Transverse colon (tissue), 4 donors: ENCODE results near the gene NRXN2. TPM values are rescaled to one million over a fixed set of nuclear protein-coding genes. Genes with fewer than 3 reads are reported as not detected.

Experiments used
- DNase-seq: peaks from one replicate; pipeline ENCODE4 v3.0.0-alpha.2; 2019
- H3K27ac ChIP-seq, 4 donors: fragments of 200-600 bp; sonication (generic); 2 replicates each; pipeline ENCODE4 v1.5.1; 2016 to 2018; ENCODE audit warnings: inconsistent platforms in 4 of 4
- H3K27me3 ChIP-seq: fragments of 200-600 bp; sonication (generic); 2 replicates; pipeline ENCODE4 v1.5.1; 2017; ENCODE audit warnings: inconsistent platforms
- H3K36me3 ChIP-seq, 4 donors: fragments of 200-600 bp; sonication (generic); 2 replicates each; pipeline ENCODE4 v1.5.1; 2017 to 2019; ENCODE audit warnings: inconsistent platforms in 4 of 4
- H3K4me1 ChIP-seq, 4 donors: fragments of 200-600 bp; sonication (generic); 2 replicates each; pipeline ENCODE4 v1.5.1; 2017 to 2020; ENCODE audit warnings: inconsistent platforms in 4 of 4
- H3K4me3 ChIP-seq, 4 donors: fragments of 200-600 bp; sonication (generic); 1 replicate in 1 of 4; 2 replicates in 3 of 4; pipeline versions ENCODE4 v1.5.1 to v1.6.1; 2017 to 2019; ENCODE audit warnings: inconsistent platforms in 4 of 4
- H3K9me3 ChIP-seq, 2 donors: fragments of 200-600 bp; sonication (generic); 2 replicates each; pipeline ENCODE4 v1.5.1; 2017 to 2019; ENCODE audit warnings: inconsistent platforms in 2 of 2
- CTCF ChIP-seq, 5 experiments: fragments of 200-600 bp in 3 of 5; fragments of 450-650 bp in 2 of 5; sonication (generic) in 3 of 5; IDR thresholded peaks; 1 replicate in 2 of 5; 2 replicates in 3 of 5; pipeline ENCODE4 v1.5.1; 2016 to 2017; ENCODE audit warnings: antibody characterized with exemption in 5 of 5, inconsistent platforms in 3 of 5, mild to moderate bottlenecking in 2 of 5, moderate library complexity in 1 of 5
- EP300 ChIP-seq: sonication (generic); formaldehyde crosslinking; IDR thresholded peaks from one replicate; pipeline ENCODE4 v1.6.1; 2017; ENCODE audit warnings: antibody characterized with exemption, low read depth
- POLR2A ChIP-seq: fragments of 450-650 bp; IDR thresholded peaks from one replicate; pipeline ENCODE4 v1.6.1; 2016; ENCODE audit warnings: antibody characterized with exemption, mild to moderate bottlenecking, moderate library complexity
- POLR2AphosphoS5 ChIP-seq, 3 donors: sonication (generic); formaldehyde crosslinking; IDR thresholded peaks; one replicate each; pipeline ENCODE4 v1.6.1; 2016; ENCODE audit warnings: antibody characterized with exemption in 3 of 3
- WGBS, 2 donors: methylation state at CpG; one replicate each; pipeline ENCODE4 v1.1.5; 2018; ENCODE audit warnings: low coverage in 1 of 2; 5-methylcytosine and 5-hydroxymethylcytosine counted together
- in situ Hi-C, 4 donors: fragments of 200-750 bp; cut with MboI; loops; one replicate each; pipeline versions ENCODE4 v1.15.0 to v1.15.1; 2017; ENCODE audit warnings: low sequenced_read_pairs in 3 of 4, low pct_ligation_motif_present in 1 of 4, low pct_unique_long_range_greater_than_20kb in 1 of 4
- intact Hi-C: fragments of 100-400 bp; cut with DNase I; formaldehyde crosslinking; loops from one replicate; pipeline ENCODE4 v1.15.1; 2023; ENCODE audit warnings: low total_unique reads
- total RNA-seq, 4 donors: library from RNA; depleted of rRNA; stranded (reverse); fragments of >200 nt; gene quantifications; one replicate each; pipeline ENCODE4 v1.1.0, GENCODE V29; 2016

Gene NRXN2
- total RNA-seq, 4 donors from 2014 or later = 2.9 to 7.4 (median 6.8) TPM

- in situ Hi-C loops = no loop called here
These were observed 132.2 kb downstream of the NRXN2 start, which contains the start of gene SLC22A12 for GRCh38 chr11:64590763-64591221. Gene SLC22A12, plus strand, starts transcription at chr11:64591220. Its CDS starts 337 bp downstream, at chr11:64591557.

GRCh38 chr11:64588701-64589100 is 134.3 kb downstream of the NRXN2 start:
- in situ Hi-C loops = no loop called here

More at GRCh38 chr11:64590763-64591221, 132.2 kb downstream of the NRXN2 start, which contains the start of gene SLC22A12:
- Histone ChIP-seq H3K4me3 (no peak within 1 kb of the TSS), H3K36me3 (no peaks in the 10 kb centered on the region), H3K4me1 (no peaks in the 10 kb centered on the region), H3K27me3 (no peaks in the 10 kb centered on the region), H3K27ac (no peak within 1 kb of the TSS), H3K9me3 (no peaks in the 10 kb centered on the region)
- DNase-seq = no peak
- WGBS, 2 donors = 54% methylated on average over 12 of the region's 14 CpGs; no CpG with 5 or more reads in 1 of the 2 donors
- no peak for TF ChIP-seq CTCF (IDR thresholded peaks at IDR 0.05)
- TF ChIP-seq POLR2AphosphoS5 (IDR thresholded peaks at IDR 0.05) = no peak
- TF ChIP-seq POLR2A = no peak
- no peak for TF ChIP-seq EP300
- intact Hi-C loops = no loop called here

DNA sequence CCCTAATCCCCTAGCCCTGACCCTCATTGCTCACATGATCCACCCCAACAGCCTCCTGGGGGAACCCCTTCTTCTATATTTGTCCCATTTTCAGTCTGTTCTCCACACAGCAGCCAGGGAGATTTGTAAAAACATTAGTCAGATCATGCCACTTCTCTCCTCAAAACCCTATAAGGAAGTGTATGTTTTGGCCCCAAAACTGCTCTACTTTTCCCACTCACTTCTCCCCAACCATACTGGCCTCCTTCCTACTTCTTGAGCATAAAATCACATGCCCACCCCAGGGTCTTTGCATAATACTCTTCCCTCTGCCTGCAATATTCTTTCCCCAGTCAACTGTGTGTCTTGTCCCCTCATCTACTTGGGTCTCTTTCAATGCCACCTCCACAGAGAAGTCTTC is 136.6 kb downstream of the NRXN2 start:
- Histone ChIP-seq H3K4me1 (no peaks in the 10 kb centered on the region), H3K27ac (no peak overlapping the region), H3K36me3 (no peaks in the 10 kb centered on the region), H3K9me3 (no peaks in the 10 kb centered on the region), H3K27me3 (no peaks in the 10 kb centered on the region), H3K4me3 (no peak overlapping the region)
- in situ Hi-C loops = no loop called here
- TF ChIP-seq CTCF (IDR thresholded peaks at IDR 0.05) = no peak
- no peak for TF ChIP-seq EP300
- TF ChIP-seq POLR2AphosphoS5 (IDR thresholded peaks at IDR 0.05) = no peak
- no peak for TF ChIP-seq POLR2A
- no peak for DNase-seq
- intact Hi-C loops = no loop called here

More at GRCh38 chr11:64588701-64589100, 134.3 kb downstream of the NRXN2 start:
- Histone ChIP-seq H3K27ac (no peak overlapping the region), H3K27me3 (no peaks in the 10 kb centered on the region), H3K9me3 (no peaks in the 10 kb centered on the region), H3K4me3 (no peak overlapping the region), H3K36me3 (no peaks in the 10 kb centered on the region), H3K4me1 (no peaks in the 10 kb centered on the region)
- intact Hi-C loops = no loop called here
- 80 to 87% methylated on average over 2 of the region's 2 CpGs for WGBS, 2 donors
- DNase-seq = no peak
- TF ChIP-seq POLR2A (no peak), POLR2AphosphoS5 (IDR thresholded peaks at IDR 0.05) (no peak), CTCF (IDR thresholded peaks at IDR 0.05) (no peak), EP300 (no peak)

DNA sequence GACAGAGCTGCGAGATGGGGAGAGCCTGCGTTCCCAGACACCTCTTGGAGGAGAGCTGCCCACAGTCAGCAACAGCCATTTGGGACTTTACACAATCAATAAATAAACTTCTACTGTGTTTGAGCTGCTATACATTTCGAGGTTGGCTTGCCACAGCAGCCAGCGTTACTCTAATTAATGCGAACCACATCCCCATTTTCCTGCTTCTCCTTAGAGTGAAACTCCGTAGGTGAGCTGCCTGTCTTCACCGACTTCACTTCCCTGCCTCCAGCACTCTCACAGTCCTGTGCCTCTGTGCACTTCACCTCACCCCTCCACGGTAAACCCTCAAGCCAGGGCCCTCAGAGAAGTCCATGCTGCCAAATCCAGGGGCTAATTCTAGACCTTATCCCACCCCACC is 137.8 kb downstream of the NRXN2 start:
- Histone ChIP-seq H3K4me3 (no peak overlapping the region), H3K27ac (no peak overlapping the region), H3K9me3 (no peaks in the 10 kb centered on the region), H3K36me3 (no peaks in the 10 kb centered on the region), H3K27me3 (no peaks in the 10 kb centered on the region), H3K4me1 (no peaks in the 10 kb centered on the region)
- in situ Hi-C loops = no loop called here
- WGBS, 2 donors = 77 to 92% methylated on average over 2 to 8 of the region's 8 CpGs
- TF ChIP-seq CTCF (IDR thresholded peaks at IDR 0.05) (no peak), POLR2AphosphoS5 (IDR thresholded peaks at IDR 0.05) (no peak), POLR2A (no peak), EP300 (no peak)
- intact Hi-C loops = no loop called here
- no peak for DNase-seq
